ENCODE data around the gene MTM1. TPM values are rescaled to one million over a fixed set of nuclear protein-coding genes. Genes with fewer than 3 reads are reported as not detected.

MTM1 gene
- total RNA-seq, 1 experiment from 2014 or later = 6.4 TPM

- no peak for TF ChIP-seq CTCF (conservative IDR thresholded peaks at IDR 0.05)
- Histone ChIP-seq H3K4me2 (ENCODE audit: insufficient read depth, insufficient read length, low read length) (no peak overlapping the region), H3K14ac (ENCODE audit: insufficient read depth, low read length) (no peak overlapping the region), H3K23ac (ENCODE audit: insufficient read length, low read depth, low read length) (no peak overlapping the region), H3K9me3 (ENCODE audit: control insufficient read depth, low read depth, low read length) (peaks cover 6% of the 10 kb centered on the region), H3T11ph (ENCODE audit: low read length) (no peak overlapping the region), H2BK12ac (ENCODE audit: insufficient read length, low read depth, low read length) (no peak overlapping the region), H3K18ac (ENCODE audit: insufficient read length, low read depth, low read length) (no peak overlapping the region), H3K27me3 (ENCODE audit: insufficient read depth, low read length) (no peaks in the 10 kb centered on the region), H2BK15ac (ENCODE audit: low read depth, low read length) (no peak overlapping the region), H2BK20ac (ENCODE audit: low read depth, low read length, poor library complexity, severe bottlenecking) (no peak overlapping the region), H4K20me1 (ENCODE audit: control insufficient read depth, insufficient read depth, insufficient read length) (no peaks in the 10 kb centered on the region), H4K5ac (ENCODE audit: insufficient read length, low read depth, low read length) (no peak overlapping the region), H3K79me2 (ENCODE audit: insufficient read depth, low read length) (peaks cover 3% of the 10 kb centered on the region; the same call in 1 of the 2 replicates), H3K79me1 (ENCODE audit: insufficient read depth, low read depth, low read length, poor library complexity, severe bottlenecking) (peaks cover 3% of the 10 kb centered on the region), H2BK5ac (ENCODE audit: insufficient read length, low read length) (no peak overlapping the region), H3K4ac (ENCODE audit: low read depth, low read length) (no peak overlapping the region), H4K91ac (ENCODE audit: insufficient read length, low read depth, low read length) (no peak overlapping the region), H2BK120ac (ENCODE audit: low read depth, low read length, poor library complexity, severe bottlenecking) (no peak overlapping the region), H4K8ac (replicated peaks; ENCODE audit: insufficient read length, low read depth, low read length) (no peak overlapping the region), H3K9ac (ENCODE audit: extremely low read depth, insufficient read length, low read length) (no peak overlapping the region), H3K4me1 (ENCODE audit: insufficient read depth, low read length) (peaks cover 5% of the 10 kb centered on the region; the same call in 1 of the 2 replicates), H3K27ac (ENCODE audit: insufficient read length, low read depth, low read length) (no peak overlapping the region), H2AFZ (ENCODE audit: low read length) (no peak overlapping the region), H3K23me2 (ENCODE audit: insufficient read length, low read depth, low read length, poor library complexity, severe bottlenecking) (peaks cover 8% of the 10 kb centered on the region), H3K56ac (ENCODE audit: insufficient read length, low read depth, low read length) (no peak overlapping the region), H2AK5ac (ENCODE audit: insufficient read length, low read length) (no peak overlapping the region)
- Mint-ChIP-seq H3K4me1 (peaks cover 44 to 52% of the 10 kb centered on the region in 2 experiments), H3K27me3 (ENCODE audit: low read depth) (peaks cover 7% of the 10 kb centered on the region), H3K36me3 (ENCODE audit: insufficient read depth in 1 of 3, low read depth in 3 of 3) (peaks cover 6 to 9% (median 8%) of the 10 kb centered on the region in 3 experiments), H3K9me3 (peaks cover 71 to 74% of the 10 kb centered on the region in 2 experiments), H3K4me3 (peak overlapping the region in 1 of 2 experiments; percentile 55; a peak in 1 of 5 replicates), H3K27ac (no peak overlapping the region)
- DNase-seq = no peak
- WGBS (ENCODE audit: extremely low coverage, insufficient read length, low lambda C conversion rate) = no CpG with 5 or more reads among the region's 4 CpGs
Observed at GRCh38 chrX:150573702-150574101, 5.3 kb downstream of the MTM1 start.

Measured in H9 (cell line).